Measurements from ENCODE around the gene RGPD6. TPM values are rescaled to one million over a fixed set of nuclear protein-coding genes. Genes with fewer than 3 reads are reported as not detected.
"Not testable (repeated sequence)": the region's sequence is repeated elsewhere in the genome, so short reads cannot be mapped to it uniquely, and the experiment has no call there.

RGPD6 gene
- total RNA-seq, 2 donors from 2014 or later = 19.7 to 20.8 TPM

GRCh38 chr2:110494488-110494887 lies 82.5 kb downstream of the RGPD6 start:
- intact Hi-C loops (cut with DNase I) = not testable (repeated sequence)

GRCh38 chr2:110488991-110489390 lies 88.0 kb downstream of the RGPD6 start:
- DNase-seq (ENCODE audit: low spot score); intact Hi-C loops (cut with DNase I): not testable (repeated sequence)

More at GRCh38 chr2:110494488-110494887, 82.5 kb downstream of the RGPD6 start:
- not testable (repeated sequence) for DNase-seq (ENCODE audit: low spot score)

- intact Hi-C loops (cut with DNase I) = not testable (repeated sequence)
These were observed 94.3 kb downstream of the RGPD6 start for GRCh38 chr2:110482697-110483096.

GRCh38 chr2:110481200-110481599 lies 95.8 kb downstream of the RGPD6 start:
- intact Hi-C loops (cut with DNase I); DNase-seq (ENCODE audit: low spot score): not testable (repeated sequence)

More at GRCh38 chr2:110482697-110483096, 94.3 kb downstream of the RGPD6 start:
- DNase-seq (ENCODE audit: low spot score) = not testable (repeated sequence)

GRCh38 chr2:110480084-110480483 lies 96.9 kb downstream of the RGPD6 start:
- DNase-seq (ENCODE audit: low spot score); intact Hi-C loops (cut with DNase I): not testable (repeated sequence)

GRCh38 chr2:110477370-110477769 lies 99.7 kb downstream of the RGPD6 start:
- intact Hi-C loops (cut with DNase I) = not testable (repeated sequence)

GRCh38 chr2:110476952-110477351 lies 100.1 kb downstream of the RGPD6 start:
- DNase-seq (ENCODE audit: low spot score); intact Hi-C loops (cut with DNase I): not testable (repeated sequence)

More at GRCh38 chr2:110477370-110477769, 99.7 kb downstream of the RGPD6 start:
- not testable (repeated sequence) for DNase-seq (ENCODE audit: low spot score)

GRCh38 chr2:110475627-110476359 lies 101.2 kb downstream of the RGPD6 start:
- DNase-seq (ENCODE audit: low spot score); intact Hi-C loops (cut with DNase I): not testable (repeated sequence)

GRCh38 chr2:110474898-110475297 lies 102.1 kb downstream of the RGPD6 start:
- DNase-seq (ENCODE audit: low spot score); intact Hi-C loops (cut with DNase I): not testable (repeated sequence)

- intact Hi-C loops (cut with DNase I); DNase-seq (ENCODE audit: low spot score): not testable (repeated sequence)
These were observed 104.0 kb downstream of the RGPD6 start for GRCh38 chr2:110473059-110473358.

- intact Hi-C loops (cut with DNase I) = not testable (repeated sequence)
These were observed 104.6 kb downstream of the RGPD6 start, which contains the start of gene LIMS4 for GRCh38 chr2:110472171-110473058. LIMS4 (minus strand) TSS chr2:110472816; CDS start chr2:110472778, 38 bp downstream.

GRCh38 chr2:110468921-110469320 lies 108.1 kb downstream of the RGPD6 start:
- intact Hi-C loops (cut with DNase I); DNase-seq (ENCODE audit: low spot score): not testable (repeated sequence)

More at GRCh38 chr2:110472171-110473058, 104.6 kb downstream of the RGPD6 start, which contains the start of gene LIMS4:
- not testable (repeated sequence) for DNase-seq (ENCODE audit: low spot score)

GRCh38 chr2:110465312-110465711 lies 111.7 kb downstream of the RGPD6 start:
- intact Hi-C loops (cut with DNase I); DNase-seq (ENCODE audit: low spot score): not testable (repeated sequence)

Other genes starting within 250 kb of the RGPD6 start
- 1 to 10 TPM; 2.4 to 8.2 TPM for gene LIMS4, start 104.4 kb downstream of the RGPD6 start, total RNA-seq
- gene BUB1, start 100.8 kb upstream of the RGPD6 start, total RNA-seq = 1 to 10 TPM in 1 of 2 donors, under 1 TPM in 1; 0.57 to 1.1 TPM
- gene ACOXL, start 155.4 kb upstream of the RGPD6 start, total RNA-seq = not detected